Thoracic aorta (tissue), 2 donors: Measurements from ENCODE around the gene SPIN3. TPM values are rescaled to one million over a fixed set of nuclear protein-coding genes. Genes with fewer than 3 reads are reported as not detected.
"Not testable (repeated sequence)": the region's sequence is repeated elsewhere in the genome, so short reads cannot be mapped to it uniquely, and the experiment has no call there.

Experiments
- ATAC-seq: fragments of 150-250 bp; one replicate; pipeline ENCODE4 v1.8.0; 2017; ENCODE audit warnings: low read depth; ENCODE audit not compliant: insufficient number of reproducible peaks, low FRiP score
- DNase-seq: peaks from one replicate; pipeline ENCODE4 v3.0.0-alpha.2; 2020; ENCODE audit warnings: low spot score
- H3K27ac ChIP-seq, 2 donors: fragments of 200-600 bp; sonication (generic); 1 replicate in 1 of 2; 2 replicates in 1 of 2; pipeline ENCODE4 v1.5.1; 2016; ENCODE audit warnings: mild to moderate bottlenecking in 2 of 2, moderate library complexity in 2 of 2
- H3K27me3 ChIP-seq: fragments of 200-600 bp; sonication (generic); replicated peaks from 2 replicates; pipeline ENCODE4 v1.6.0; 2016; ENCODE audit warnings: mild to moderate bottlenecking; ENCODE audit not compliant: insufficient read depth
- H3K36me3 ChIP-seq: fragments of 200-600 bp; sonication (generic); one replicate; pipeline ENCODE4 v1.5.1; 2016
- H3K4me1 ChIP-seq, 2 donors: fragments of 200-600 bp; sonication (generic); 1 replicate in 1 of 2; 2 replicates in 1 of 2; pipeline versions ENCODE4 v1.5.1 to v1.6.0; 2016; ENCODE audit warnings: low read depth in 2 of 2, mild to moderate bottlenecking in 1 of 2; ENCODE audit not compliant: control insufficient read depth in 1 of 2
- H3K4me3 ChIP-seq: fragments of 200-600 bp; sonication (generic); 2 replicates; pipeline ENCODE4 v1.5.1; 2016; ENCODE audit warnings: mild to moderate bottlenecking
- H3K9me3 ChIP-seq: fragments of 200-600 bp; sonication (generic); 2 replicates; pipeline ENCODE4 v1.5.1; 2016
- CTCF ChIP-seq: fragments of 200-600 bp; sonication (generic); IDR thresholded peaks from one replicate; pipeline ENCODE4 v1.5.1; 2019; ENCODE audit warnings: antibody characterized with exemption
- total RNA-seq, 2 donors: library from RNA; depleted of rRNA; stranded (reverse); fragments of >200 nt; gene quantifications; one replicate each; pipeline versions ENCODE4 v1.1.0 to v1.2.3, GENCODE V29; 2016

The SPIN3 gene
- 10 to 100 TPM in 1 of 2 donors, 1 to 10 TPM in 1; 8.5 to 18.0 TPM for total RNA-seq

- no peak for TF ChIP-seq CTCF
- ATAC-seq, result peak; percentile 82
Measured at GRCh38 chrX:56995271-56995994, at the start of gene SPIN3. SPIN3 (minus strand) TSS chrX:56995541; CDS start chrX:56994947, 594 bp downstream.

GRCh38 chrX:57044245-57044644 lies 48.9 kb upstream of the SPIN3 start:
- no peak for TF ChIP-seq CTCF
- DNase-seq, result no peak
- Histone ChIP-seq H3K36me3 (no peaks in the 10 kb centered on the region), H3K4me1 (no peaks in the 10 kb centered on the region), H3K27me3 (no peaks in the 10 kb centered on the region), H3K4me3 (no peak overlapping the region), H3K27ac (no peak overlapping the region), H3K9me3 (no peaks in the 10 kb centered on the region)
- no peak for ATAC-seq

More at GRCh38 chrX:56995271-56995994, at the start of gene SPIN3:
- H3K4me1 ChIP-seq, result peaks cover 3 to 17% of the 10 kb centered on the region in 2 donors
- H3K9me3 ChIP-seq, result no peaks in the 10 kb centered on the region
- peak; percentile 22 for DNase-seq
- H3K27me3 ChIP-seq, result no peaks in the 10 kb centered on the region
- H3K36me3 ChIP-seq, result no peaks in the 10 kb centered on the region
- H3K27ac ChIP-seq, result peak within 1 kb of the TSS; percentile 59 to 63
- H3K4me3 ChIP-seq, result peak within 1 kb of the TSS; percentile 86

GRCh38 chrX:57037265-57037664 lies 41.9 kb upstream of the SPIN3 start:
- not testable (repeated sequence) for H3K9me3 ChIP-seq, H3K4me3 ChIP-seq, H3K4me1 ChIP-seq, ATAC-seq, H3K27me3 ChIP-seq, H3K36me3 ChIP-seq, DNase-seq, H3K27ac ChIP-seq

- no peak for DNase-seq
- Histone ChIP-seq H3K9me3 (no peaks in the 10 kb centered on the region), H3K4me3 (peak overlapping the region; percentile 86), H3K27ac (peak overlapping the region; percentile 59 to 63), H3K27me3 (no peaks in the 10 kb centered on the region), H3K4me1 (peaks cover 3 to 17% of the 10 kb centered on the region in 2 donors), H3K36me3 (no peaks in the 10 kb centered on the region)
- no peak for ATAC-seq
- TF ChIP-seq CTCF, result no peak
Measured at GRCh38 chrX:56994375-56995270, 718 bp downstream of the SPIN3 start.

GRCh38 chrX:56987741-56988140 lies 7.6 kb downstream of the SPIN3 start:
- no peak for ATAC-seq
- no peak for DNase-seq
- TF ChIP-seq CTCF, result no peak

More at GRCh38 chrX:56987741-56988140, 7.6 kb downstream of the SPIN3 start:
- Histone ChIP-seq H3K27me3 (no peaks in the 10 kb centered on the region), H3K27ac (no peak overlapping the region), H3K36me3 (peaks cover 2% of the 10 kb centered on the region), H3K4me1 (no peaks in the 10 kb centered on the region), H3K9me3 (no peaks in the 10 kb centered on the region), H3K4me3 (no peak overlapping the region)
